NT2/D1 (cell line): ENCODE results near the gene SCTR.

Source experiments
- DNase-seq: peaks from one replicate; pipeline ENCODE4 v3.0.0-alpha.2; 2011; ENCODE audit warnings: low read depth, low spot score
- H3K27me3 ChIP-seq: 2 replicates; pipeline ENCODE4 v1.6.0; 2011; ENCODE audit warnings: mild to moderate bottlenecking; ENCODE audit not compliant: insufficient read length, insufficient read depth
- H3K36me3 ChIP-seq: 2 replicates; pipeline ENCODE4 v1.6.1; 2011; ENCODE audit warnings: mild to moderate bottlenecking, low read length, mixed read lengths; ENCODE audit not compliant: insufficient read depth, insufficient read length
- H3K4me1 ChIP-seq: 2 replicates; pipeline ENCODE4 v1.5.1; 2011; ENCODE audit not compliant: insufficient read depth, insufficient read length
- H3K4me3 ChIP-seq: 2 replicates; pipeline ENCODE4 v1.5.1; 2011; ENCODE audit warnings: low read depth; ENCODE audit not compliant: insufficient read length
- H3K9ac ChIP-seq: 2 replicates; pipeline ENCODE4 v1.6.0; 2011; ENCODE audit warnings: low read depth; ENCODE audit not compliant: insufficient read length
- H3K9me3 ChIP-seq: 2 replicates; pipeline ENCODE4 v1.5.1; 2011; ENCODE audit warnings: mild to moderate bottlenecking, low read length; ENCODE audit not compliant: insufficient read depth
- SUZ12 ChIP-seq: IDR thresholded peaks from 2 replicates; pipeline ENCODE4 v1.6.1; 2011; ENCODE audit not compliant: insufficient read length, insufficient read depth; ENCODE audit errors: extremely low read depth
- YY1 ChIP-seq: IDR thresholded peaks from 2 replicates; pipeline ENCODE4 v1.6.1; 2011; ENCODE audit not compliant: insufficient read length, insufficient read depth
- ZNF274 ChIP-seq: IDR thresholded peaks from 2 replicates; pipeline ENCODE4 v1.6.1; 2011; ENCODE audit warnings: mild to moderate bottlenecking, low read depth, low read length

SCTR gene

DNA sequence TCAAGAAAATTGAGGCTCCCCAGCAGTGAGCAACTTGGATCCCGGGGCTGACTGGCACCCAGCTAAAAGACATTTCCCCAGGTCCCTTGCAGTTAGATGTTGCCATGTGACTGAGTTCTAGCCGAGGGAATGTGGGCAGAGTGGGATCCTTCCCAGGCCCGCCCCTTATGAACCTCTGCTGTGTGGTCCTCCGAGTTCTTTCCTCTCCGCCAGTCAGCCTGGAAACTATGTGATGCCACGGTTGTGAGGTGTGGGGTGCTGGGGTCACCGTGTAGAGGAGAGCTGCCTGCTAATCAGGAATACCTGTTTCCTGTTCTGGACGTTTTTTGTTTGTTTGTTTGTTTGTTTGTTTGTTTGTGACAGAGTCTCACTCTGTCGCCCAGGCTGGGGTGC is 47.2 kb downstream of the SCTR start:
- no peak for TF ChIP-seq ZNF274
- H3K4me3 ChIP-seq = no peak overlapping the region
- no peak for DNase-seq
- no peaks in the 10 kb centered on the region for H3K27me3 ChIP-seq
- H3K4me1 ChIP-seq = peaks cover 9% of the 10 kb centered on the region
- H3K36me3 ChIP-seq = no peaks in the 10 kb centered on the region
- H3K9me3 ChIP-seq = no peaks in the 10 kb centered on the region
- no peak overlapping the region for H3K9ac ChIP-seq

DNA sequence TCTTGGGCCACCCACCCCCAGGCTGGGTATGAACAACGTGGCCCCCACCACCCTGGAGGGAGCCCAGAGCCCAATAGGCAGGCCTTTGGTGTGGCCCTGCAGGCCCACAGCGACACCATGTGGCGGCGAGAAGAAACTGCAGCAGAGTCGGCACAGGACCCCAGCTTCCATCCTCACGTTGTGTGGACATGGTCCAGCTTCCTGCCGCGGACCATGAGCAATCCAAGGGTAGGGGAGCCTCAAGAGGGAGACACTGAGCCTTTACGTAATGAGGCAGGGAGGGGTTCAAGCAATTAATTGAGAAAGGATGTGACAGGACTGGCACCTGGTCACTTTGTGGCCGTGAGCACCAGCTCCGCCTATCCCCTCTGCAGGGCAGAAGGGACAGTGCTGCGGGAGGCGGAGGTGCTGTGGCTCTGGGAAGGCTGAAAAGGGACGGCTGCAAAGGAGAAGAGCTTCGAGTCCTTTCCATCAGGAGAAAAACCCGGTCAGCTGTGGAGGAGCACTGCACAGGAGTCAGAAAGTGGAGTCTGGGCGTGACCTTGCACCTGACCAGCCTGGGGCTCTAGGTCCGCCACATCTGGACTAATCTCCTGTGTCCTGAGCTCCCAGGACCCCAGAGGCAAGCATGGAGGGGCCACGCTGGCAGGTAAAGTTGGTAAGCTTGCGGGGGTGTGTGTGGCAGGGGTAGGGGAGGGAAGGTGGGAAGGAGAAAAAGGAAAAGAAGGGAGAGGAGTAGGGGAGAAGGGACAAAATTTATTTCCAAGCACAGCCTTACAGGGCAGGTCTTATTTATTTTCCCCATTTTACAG is 47.8 kb downstream of the SCTR start:
- Histone ChIP-seq H3K9me3 (no peaks in the 10 kb centered on the region), H3K4me1 (peaks cover 7% of the 10 kb centered on the region), H3K4me3 (no peak overlapping the region), H3K36me3 (no peaks in the 10 kb centered on the region), H3K9ac (no peak overlapping the region), H3K27me3 (no peaks in the 10 kb centered on the region)
- DNase-seq = peak; percentile 76
- TF ChIP-seq ZNF274 (no peak), YY1 (no peak), SUZ12 (no peak)

DNA sequence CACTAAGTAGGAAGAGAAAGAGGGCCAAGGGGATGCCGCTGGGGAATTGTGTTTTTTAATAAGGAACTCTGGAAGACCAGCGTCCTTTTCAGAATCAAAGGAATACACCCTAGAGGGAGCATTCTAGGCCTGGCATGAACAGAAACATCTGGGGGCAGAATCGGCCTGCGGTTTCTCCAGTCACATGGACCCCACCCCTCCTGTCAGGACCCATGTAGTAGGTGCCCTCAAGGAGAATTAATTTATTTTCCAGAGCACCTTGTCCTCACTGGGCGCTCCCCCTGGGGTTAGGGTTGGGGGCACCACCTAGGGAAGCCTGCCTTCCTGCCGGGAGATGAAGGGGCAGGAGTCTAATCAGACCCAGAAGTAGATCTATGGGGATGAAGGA is 48.4 kb downstream of the SCTR start:
- no peak overlapping the region for H3K9ac ChIP-seq
- H3K4me1 ChIP-seq = peaks cover 5% of the 10 kb centered on the region
- H3K36me3 ChIP-seq = no peaks in the 10 kb centered on the region
- no peak overlapping the region for H3K4me3 ChIP-seq
- no peaks in the 10 kb centered on the region for H3K27me3 ChIP-seq
- no peaks in the 10 kb centered on the region for H3K9me3 ChIP-seq
- DNase-seq = no peak
- no peak for TF ChIP-seq ZNF274
- no peak for TF ChIP-seq YY1
- no peak for TF ChIP-seq SUZ12

DNA sequence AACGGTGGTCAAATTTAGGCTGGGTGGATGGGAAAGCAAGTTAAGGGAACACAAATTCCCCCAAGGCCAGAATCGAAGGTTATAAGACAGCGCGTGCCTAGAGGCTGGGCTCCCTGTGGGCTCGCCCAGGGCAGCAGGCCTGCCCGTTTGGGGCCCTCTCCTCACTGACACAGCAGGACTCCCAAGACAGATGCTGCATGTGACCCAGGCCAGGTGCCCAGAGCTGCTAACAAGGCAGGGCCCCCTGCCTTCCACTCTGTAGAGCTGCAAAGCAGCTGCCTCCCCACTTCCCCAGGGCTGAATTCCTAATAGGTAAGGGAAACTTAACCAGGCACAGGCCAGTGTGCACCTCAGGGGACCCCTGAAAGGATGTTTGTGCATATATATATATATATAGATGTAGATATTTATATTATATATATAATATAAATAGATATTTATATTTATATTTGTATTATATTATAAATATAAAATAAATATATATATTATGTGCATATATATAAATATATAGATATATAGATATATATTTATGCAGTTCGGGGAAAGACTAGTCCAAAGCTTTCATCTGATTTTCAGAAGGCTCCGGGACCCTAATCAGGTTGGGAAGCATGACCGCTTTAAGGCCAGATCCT is 48.9 kb downstream of the SCTR start:
- H3K4me1 ChIP-seq = peaks cover 5% of the 10 kb centered on the region
- no peaks in the 10 kb centered on the region for H3K36me3 ChIP-seq
- TF ChIP-seq ZNF274 (no peak), SUZ12 (no peak), YY1 (no peak)
- DNase-seq = no peak
- no peak overlapping the region for H3K4me3 ChIP-seq
- H3K9ac ChIP-seq = no peak overlapping the region
- H3K27me3 ChIP-seq = no peaks in the 10 kb centered on the region
- no peaks in the 10 kb centered on the region for H3K9me3 ChIP-seq

DNA sequence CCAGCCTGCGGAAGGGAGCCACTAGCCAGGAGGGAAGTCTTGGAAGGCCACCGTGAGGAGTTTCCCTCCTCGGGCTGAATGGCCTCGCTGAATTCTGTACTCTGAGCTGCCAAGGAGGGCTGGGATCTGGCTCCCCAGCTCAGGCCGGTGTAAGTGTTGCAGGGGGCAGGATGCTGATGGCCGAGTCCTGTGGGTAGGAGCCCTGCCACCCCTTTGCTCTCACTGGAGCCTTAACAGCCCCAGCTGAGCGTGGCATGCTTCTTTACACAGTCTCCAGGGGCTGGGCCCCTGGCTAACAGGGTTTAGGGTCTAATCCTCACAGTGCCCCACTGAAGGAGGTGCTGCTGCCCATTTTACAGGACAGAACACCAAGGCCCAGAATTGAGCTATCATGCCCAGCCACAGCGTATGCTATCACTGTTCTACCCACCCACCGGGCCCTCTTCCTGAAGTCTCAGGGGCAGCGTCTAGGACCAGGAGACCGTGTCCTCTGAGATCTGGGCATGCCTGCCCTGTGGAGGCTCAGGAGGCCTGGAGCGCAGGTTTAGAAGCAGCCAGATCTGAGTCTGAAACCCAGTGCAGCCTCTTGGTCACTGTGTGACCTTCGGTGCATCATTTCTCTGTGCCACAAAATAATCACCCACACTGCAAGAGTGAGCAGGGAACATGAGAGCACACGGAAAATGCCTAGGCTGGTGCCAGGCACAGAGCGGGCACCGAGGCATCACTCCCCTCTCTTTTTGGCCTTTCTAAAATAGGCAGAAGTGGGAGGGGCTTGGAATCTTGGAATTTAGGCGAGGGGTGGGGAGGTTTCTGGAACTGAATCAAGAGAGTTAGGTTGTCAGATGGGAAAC is 49.7 kb downstream of the SCTR start:
- H3K9me3 ChIP-seq = no peaks in the 10 kb centered on the region
- H3K9ac ChIP-seq = no peak overlapping the region
- DNase-seq = no peak
- peaks cover 5% of the 10 kb centered on the region for H3K4me1 ChIP-seq
- H3K36me3 ChIP-seq = no peaks in the 10 kb centered on the region
- no peak overlapping the region for H3K4me3 ChIP-seq
- no peak for TF ChIP-seq SUZ12
- no peak for TF ChIP-seq ZNF274
- TF ChIP-seq YY1 = no peak
- H3K27me3 ChIP-seq = no peaks in the 10 kb centered on the region

DNA sequence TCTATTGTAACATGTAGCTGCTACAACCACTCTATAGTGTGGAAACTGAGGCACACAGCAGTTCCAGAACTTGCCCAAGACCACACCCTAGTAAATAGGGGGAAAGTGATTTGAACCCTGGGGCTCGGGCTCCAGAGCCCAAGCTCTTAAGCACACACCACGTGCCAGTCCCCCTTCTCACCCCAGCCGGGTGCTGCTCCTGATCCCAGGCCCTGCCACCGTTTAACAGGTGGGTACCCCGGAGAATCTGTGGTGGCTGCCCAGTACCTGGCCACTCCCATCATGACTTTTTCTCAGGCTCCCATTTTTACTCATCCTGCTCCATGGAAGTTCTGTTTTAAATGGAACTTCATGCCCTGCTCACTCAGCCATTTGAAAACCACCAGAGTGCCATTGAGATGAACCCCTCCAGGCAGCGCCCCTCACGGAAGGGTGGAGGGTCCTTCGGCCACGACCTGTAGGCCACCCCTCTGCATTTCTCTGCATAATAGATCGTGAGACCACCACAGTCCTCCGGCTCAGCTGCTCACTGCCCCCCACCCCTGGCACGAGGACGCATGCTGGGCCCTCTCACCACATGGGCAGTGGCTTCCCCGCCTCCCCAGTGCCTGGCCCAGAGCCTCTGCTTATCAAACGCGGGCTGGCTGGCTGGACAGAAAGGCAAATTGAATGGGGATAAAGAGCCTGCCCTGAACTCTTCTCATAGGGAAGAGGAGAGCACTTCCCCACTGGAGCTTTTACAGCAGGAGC is 50.5 kb downstream of the SCTR start:
- TF ChIP-seq SUZ12 = no peak
- no peak for TF ChIP-seq YY1
- TF ChIP-seq ZNF274 = no peak
- peaks cover 5% of the 10 kb centered on the region for H3K4me1 ChIP-seq
- DNase-seq = no peak
- no peaks in the 10 kb centered on the region for H3K9me3 ChIP-seq
- H3K36me3 ChIP-seq = no peaks in the 10 kb centered on the region
- no peaks in the 10 kb centered on the region for H3K27me3 ChIP-seq
- no peak overlapping the region for H3K9ac ChIP-seq
- no peak overlapping the region for H3K4me3 ChIP-seq
